Testis (tissue), 3 donors: ENCODE results near the gene HSPG2. TPM values are rescaled to one million over a fixed set of nuclear protein-coding genes. Genes with fewer than 3 reads are reported as not detected.
"Not testable (repeated sequence)": the region's sequence is repeated elsewhere in the genome, so short reads cannot be mapped to it uniquely, and the experiment has no call there.

Experiments
- DNase-seq: peaks from one replicate; pipeline ENCODE4 v3.0.0-alpha.2; 2019
- H3K27ac ChIP-seq, 2 donors: fragments of 200-600 bp; sonication (generic); one replicate each; pipeline ENCODE4 v1.5.1; 2019
- H3K27me3 ChIP-seq: fragments of 200-600 bp; sonication (generic); one replicate; pipeline ENCODE4 v1.5.1; 2019
- H3K36me3 ChIP-seq: fragments of 200-600 bp; sonication (generic); one replicate; pipeline ENCODE4 v1.5.1; 2017; ENCODE audit warnings: low read depth; ENCODE audit errors: missing control alignments
- H3K4me1 ChIP-seq: fragments of 200-600 bp; sonication (generic); one replicate; pipeline ENCODE4 v1.5.1; 2019
- H3K4me3 ChIP-seq, 2 donors: fragments of 200-600 bp; sonication (generic); one replicate each; pipeline ENCODE4 v1.5.1; 2017 to 2019
- H3K9me3 ChIP-seq: fragments of 200-600 bp; sonication (generic); one replicate; pipeline ENCODE4 v1.5.1; 2017
- POLR2A ChIP-seq: fragments of 450-650 bp; IDR thresholded peaks from one replicate; pipeline ENCODE4 v1.6.1; 2017; ENCODE audit warnings: antibody characterized with exemption, mild to moderate bottlenecking, moderate library complexity
- WGBS, 2 donors: methylation state at CpG; one replicate each; pipeline ENCODE4 v1.1.5; 2018; 5-methylcytosine and 5-hydroxymethylcytosine counted together
- intact Hi-C: fragments of 100-400 bp; cut with DNase I; formaldehyde crosslinking; loops from one replicate; pipeline ENCODE4 v1.15.1; 2023; ENCODE audit warnings: low total_unique reads
- polyA plus RNA-seq: library from polyadenylated mRNA; stranded (reverse); fragments of 350-450 nt; fragmentation: Illumina TruSeq; extraction: RNeasy Lipid Tissue Mini Kit (QIAGEN cat#74804); gene quantifications from one replicate; pipeline ENCODE4 v1.2.3, GENCODE V29; 2014; ENCODE audit warnings: low read depth, low replicate concordance; ENCODE audit not compliant: insufficient read depth
- total RNA-seq, 2 donors: library from RNA; depleted of rRNA; stranded (reverse); fragments of >200 nt; gene quantifications; one replicate each; pipeline ENCODE4 v1.2.3, GENCODE V29; 2016
- TF ChIP-seq, protein P1 (sequence below), 3 experiments: fragments of 450-650 bp in 2 of 3; fragments of 200-600 bp in 1 of 3; sonication (generic) in 1 of 3; IDR thresholded peaks; one replicate each; pipeline ENCODE4 v1.5.1; 2016 to 2019; ENCODE audit warnings: antibody characterized with exemption in 3 of 3, mild to moderate bottlenecking in 2 of 3, moderate library complexity in 1 of 3

The HSPG2 gene
- total and polyA plus RNA-seq, 3 donors from 2014 or later = 51.8 to 72.1 (median 54.2) TPM

DNA sequence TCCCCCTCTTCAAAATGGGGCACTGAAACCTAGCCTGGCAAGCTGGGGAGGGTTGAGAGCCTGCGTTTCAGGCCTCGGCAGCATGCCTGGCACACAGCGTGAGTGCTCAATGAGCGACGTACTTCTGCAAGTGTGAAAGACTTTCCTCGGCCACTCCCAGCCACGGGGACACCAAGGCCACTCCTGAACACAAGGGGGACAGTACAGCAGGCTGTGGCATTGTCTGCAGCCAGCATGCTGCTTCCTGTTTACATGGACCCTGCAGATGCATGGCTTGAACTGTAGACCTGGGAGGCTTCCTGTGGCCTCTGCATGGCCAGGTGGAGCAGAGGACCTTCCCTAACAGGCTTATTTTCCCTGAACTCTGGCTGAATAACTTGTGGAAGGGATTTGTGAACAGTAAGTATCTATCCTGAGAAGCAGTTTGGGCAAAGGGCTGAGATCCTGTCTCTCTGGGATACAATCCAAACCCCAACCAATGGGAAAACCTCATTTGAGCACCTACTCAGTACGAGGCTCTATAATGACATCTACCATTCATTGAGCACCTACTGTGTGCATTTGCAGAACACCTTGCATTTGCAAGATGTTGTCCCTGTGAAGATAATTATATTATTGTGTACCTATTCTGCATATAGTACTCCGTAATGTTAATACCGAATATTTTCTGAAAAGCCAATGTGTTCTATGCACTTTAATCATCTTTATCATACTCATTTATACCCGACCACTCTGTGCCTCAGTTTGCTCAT, 9.9 kb upstream of the HSPG2 start:
- WGBS, 2 donors = 57 to 89% methylated on average over 7 to 11 of the region's 11 CpGs

DNA sequence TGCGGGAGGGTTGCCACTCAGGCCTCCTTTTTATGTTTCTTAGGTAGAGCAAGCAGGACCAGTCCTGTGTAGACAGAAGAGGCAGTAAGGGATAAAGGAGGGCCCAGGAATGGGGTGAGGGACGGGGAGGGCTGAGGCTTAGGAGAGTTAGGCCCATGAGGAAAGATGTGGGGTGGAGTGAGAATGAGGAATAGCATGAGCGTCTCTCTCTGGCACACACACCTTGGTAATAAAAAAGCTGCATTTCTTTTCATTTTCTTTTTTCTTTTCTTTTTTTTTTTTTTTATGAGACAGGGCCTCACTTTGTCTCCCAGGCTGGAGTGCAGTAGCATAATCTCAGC, 7.6 kb upstream of the HSPG2 start:
- H3K36me3 ChIP-seq = no peaks in the 10 kb centered on the region
- DNase-seq = no peak
- H3K4me1 ChIP-seq = peaks cover 16% of the 10 kb centered on the region
- TF ChIP-seq POLR2A = no peak
- TF ChIP-seq, protein P1, sequence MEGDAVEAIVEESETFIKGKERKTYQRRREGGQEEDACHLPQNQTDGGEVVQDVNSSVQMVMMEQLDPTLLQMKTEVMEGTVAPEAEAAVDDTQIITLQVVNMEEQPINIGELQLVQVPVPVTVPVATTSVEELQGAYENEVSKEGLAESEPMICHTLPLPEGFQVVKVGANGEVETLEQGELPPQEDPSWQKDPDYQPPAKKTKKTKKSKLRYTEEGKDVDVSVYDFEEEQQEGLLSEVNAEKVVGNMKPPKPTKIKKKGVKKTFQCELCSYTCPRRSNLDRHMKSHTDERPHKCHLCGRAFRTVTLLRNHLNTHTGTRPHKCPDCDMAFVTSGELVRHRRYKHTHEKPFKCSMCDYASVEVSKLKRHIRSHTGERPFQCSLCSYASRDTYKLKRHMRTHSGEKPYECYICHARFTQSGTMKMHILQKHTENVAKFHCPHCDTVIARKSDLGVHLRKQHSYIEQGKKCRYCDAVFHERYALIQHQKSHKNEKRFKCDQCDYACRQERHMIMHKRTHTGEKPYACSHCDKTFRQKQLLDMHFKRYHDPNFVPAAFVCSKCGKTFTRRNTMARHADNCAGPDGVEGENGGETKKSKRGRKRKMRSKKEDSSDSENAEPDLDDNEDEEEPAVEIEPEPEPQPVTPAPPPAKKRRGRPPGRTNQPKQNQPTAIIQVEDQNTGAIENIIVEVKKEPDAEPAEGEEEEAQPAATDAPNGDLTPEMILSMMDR (IDR thresholded peaks at IDR 0.05) = no peak
- 70 to 78% methylated on average over 3 of the region's 3 CpGs for WGBS, 2 donors
- H3K4me3 ChIP-seq = no peak overlapping the region
- peak overlapping the region in 1 of 2 donors; percentile 5 for H3K27ac ChIP-seq
- H3K27me3 ChIP-seq = no peaks in the 10 kb centered on the region
- intact Hi-C loops = no loop called here
- no peaks in the 10 kb centered on the region for H3K9me3 ChIP-seq

More for the DNA sequence above, 9.9 kb upstream of the HSPG2 start:
- Histone ChIP-seq H3K27me3 (no peaks in the 10 kb centered on the region), H3K36me3 (no peaks in the 10 kb centered on the region), H3K27ac (no peak overlapping the region), H3K4me1 (peaks cover 11% of the 10 kb centered on the region), H3K4me3 (no peak overlapping the region), H3K9me3 (no peaks in the 10 kb centered on the region)
- intact Hi-C loops = no loop called here
- no peak for DNase-seq
- TF ChIP-seq POLR2A = no peak
- TF ChIP-seq, protein P1 (IDR thresholded peaks at IDR 0.05) = no peak

DNA sequence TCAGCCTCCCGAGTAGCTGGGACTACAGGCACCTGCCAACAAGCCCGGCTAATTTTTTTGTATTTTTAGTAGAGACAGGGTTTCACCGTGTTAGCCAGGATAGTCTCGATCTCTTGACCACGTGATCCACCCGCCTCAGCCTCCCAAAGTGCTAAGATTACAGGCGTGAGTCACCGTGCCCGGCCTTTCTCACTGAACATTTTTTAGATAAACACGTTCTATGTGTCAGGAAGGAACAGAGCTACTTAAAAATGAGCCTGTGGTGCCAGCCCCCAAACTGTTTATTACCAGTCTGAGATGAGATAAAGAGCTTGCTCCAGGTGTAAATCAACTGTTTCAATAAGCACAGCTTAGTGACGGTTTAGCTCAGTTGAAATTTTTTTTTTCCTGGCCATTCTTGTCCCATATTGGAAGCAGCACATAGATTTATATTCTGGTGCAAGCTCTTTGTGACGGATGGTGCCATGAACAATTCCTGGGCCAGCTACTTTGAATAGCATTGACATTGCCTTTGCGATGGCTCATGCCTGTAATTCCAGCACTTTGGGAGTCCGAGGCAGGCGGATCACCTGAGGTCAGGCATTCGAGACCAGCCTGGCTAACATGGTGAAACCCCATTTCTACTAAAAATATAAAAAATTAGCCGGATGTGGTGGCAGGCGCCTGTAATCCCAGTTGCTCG, 6.0 kb upstream of the HSPG2 start:
- H3K27me3 ChIP-seq, DNase-seq, intact Hi-C loops, H3K4me3 ChIP-seq, H3K9me3 ChIP-seq, H3K27ac ChIP-seq, H3K36me3 ChIP-seq: not testable (repeated sequence)
- 71 to 73% methylated on average over 19 of the region's 19 CpGs for WGBS, 2 donors
- H3K4me1 ChIP-seq = peaks cover 19% of the 10 kb centered on the region

DNA sequence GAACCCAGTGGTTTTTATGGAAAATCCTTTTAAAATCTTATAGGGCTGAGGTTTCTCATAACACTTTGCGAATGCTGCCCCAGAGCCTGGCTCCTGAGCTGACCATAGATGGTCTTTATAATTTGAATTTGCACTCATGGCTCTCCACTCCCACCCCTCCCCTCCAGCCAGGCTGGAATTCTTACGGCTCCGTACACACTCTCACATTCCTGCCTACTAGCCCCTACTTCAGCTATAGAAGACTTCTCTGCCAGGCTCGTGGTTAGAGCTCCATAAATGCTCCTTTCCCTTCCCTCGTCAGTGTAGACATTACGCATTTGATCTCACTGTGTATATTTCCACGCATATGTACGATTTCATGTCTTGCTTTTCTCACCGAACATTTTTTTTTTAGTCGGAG, 5.4 kb upstream of the HSPG2 start:
- no peak overlapping the region for H3K27ac ChIP-seq
- intact Hi-C loops = no loop called here
- H3K4me3 ChIP-seq = no peak overlapping the region
- peaks cover 19% of the 10 kb centered on the region for H3K4me1 ChIP-seq
- 83 to 84% methylated on average over 10 of the region's 10 CpGs for WGBS, 2 donors
- no peaks in the 10 kb centered on the region for H3K36me3 ChIP-seq
- H3K27me3 ChIP-seq = no peaks in the 10 kb centered on the region
- H3K9me3 ChIP-seq = no peaks in the 10 kb centered on the region
- no peak for DNase-seq
- TF ChIP-seq, protein P1 (IDR thresholded peaks at IDR 0.05) = no peak

DNA sequence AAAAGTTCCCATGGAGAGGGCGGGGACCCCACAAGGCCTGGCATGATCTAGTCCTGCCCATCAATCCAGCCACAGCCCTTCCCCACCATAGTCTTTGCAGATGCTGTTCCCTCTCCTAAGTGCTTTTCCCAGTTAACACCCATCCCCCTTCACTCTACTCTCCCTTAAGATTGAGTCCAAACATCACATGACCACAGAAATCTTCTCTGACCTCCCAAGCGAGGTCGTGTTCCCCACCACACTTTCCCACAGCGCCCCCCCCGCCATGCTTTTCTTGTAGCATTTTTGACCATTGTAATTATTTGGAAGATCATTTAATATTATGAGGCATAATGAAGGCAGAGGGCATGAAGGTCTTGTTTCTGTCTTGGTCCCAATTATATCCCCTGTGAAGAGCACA, 4.3 kb upstream of the HSPG2 start:
- WGBS, 2 donors = 84 to 85% methylated on average over 5 of the region's 5 CpGs
- intact Hi-C loops = no loop called here
- H3K4me3 ChIP-seq = no peak overlapping the region
- no peaks in the 10 kb centered on the region for H3K9me3 ChIP-seq
- H3K27ac ChIP-seq = no peak overlapping the region
- H3K36me3 ChIP-seq = no peaks in the 10 kb centered on the region
- H3K4me1 ChIP-seq = peaks cover 16% of the 10 kb centered on the region
- no peak for DNase-seq
- H3K27me3 ChIP-seq = no peaks in the 10 kb centered on the region
- TF ChIP-seq, protein P1 (IDR thresholded peaks at IDR 0.05) = no peak
- no peak for TF ChIP-seq POLR2A
